HepG2 (cell line): Measurements from ENCODE around the gene FAM234B. TPM values are rescaled to one million over a fixed set of nuclear protein-coding genes. Genes with fewer than 3 reads are reported as not detected.

ENCODE experiments used
- ATAC-seq: fragments of 200-7000 bp; cut with Tn5 transposase; 3 replicates; pipeline ENCODE4 v1.9.1; 2020; ENCODE audit warnings: mild to moderate bottlenecking, moderate library complexity
- BruUV-seq: library from RNA; stranded (reverse); fragments of 400-500 nt; replicated peaks from 2 replicates; lab custom pipeline; 2021; lab: Mats Ljungman, UMichigan
- CTCF ChIA-PET: fragments of 300-600 bp; formaldehyde crosslinking; extraction: SDS; loops from one replicate; lab custom pipeline; 2021; ENCODE audit warnings: low total read pairs, inconsistent platforms, low intra/inter-chr PET ratio; lab: Yijun Ruan, JAX
- POLR2A ChIA-PET: fragments of 350-600 bp; sonication (Branson Sonifier 250); formaldehyde crosslinking; loops from one replicate; lab custom pipeline; 2020; ENCODE audit warnings: antibody characterized with exemption, inconsistent platforms; lab: Yijun Ruan, JAX
- DNase-seq: peaks from one replicate; pipeline ENCODE4 v3.0.0-alpha.2; 2015; ENCODE audit warnings: low spot score
- FAIRE-seq: peaks from 3 replicates; lab custom pipeline; 2011; peaks lifted over from hg19 to GRCh38; lab: Jason Lieb, UNC
- H2AFZ ChIP-seq: one replicate; pipeline ENCODE4 v1.6.1; 2011; ENCODE audit warnings: low read length, inconsistent platforms
- H3K27ac ChIP-seq: fragments of 300-600 bp; 3 replicates; pipeline ENCODE4 v1.8.0; 2011; ENCODE audit warnings: mixed run types, mild to moderate bottlenecking, mixed read lengths, low read length, inconsistent platforms; ENCODE audit not compliant: insufficient read depth; ENCODE audit errors: extremely low read length
- H3K27me3 ChIP-seq, 2 experiments: fragments of 200-600 bp in 1 of 2; 2 replicates in 1 of 2; 3 replicates in 1 of 2; pipeline versions ENCODE4 v1.6.0 to v1.8.0; 2011; ENCODE audit warnings: low read length in 2 of 2, mild to moderate bottlenecking in 2 of 2, moderate library complexity in 2 of 2, inconsistent platforms in 1 of 2; ENCODE audit not compliant: insufficient read depth in 2 of 2, control insufficient read depth in 1 of 2
- H3K36me3 ChIP-seq, 2 experiments: fragments of 200-600 bp in 1 of 2; replicated peaks in 1 of 2; 2 replicates in 1 of 2; 3 replicates in 1 of 2; pipeline versions ENCODE4 v1.5.1 to v1.8.0; 2011; ENCODE audit warnings: low read length in 2 of 2, inconsistent platforms in 1 of 2; ENCODE audit not compliant: insufficient read depth in 2 of 2, control insufficient read depth in 1 of 2
- H3K4me1 ChIP-seq: 2 replicates; pipeline ENCODE4 v1.5.1; 2012; ENCODE audit warnings: low read length, inconsistent platforms; ENCODE audit not compliant: insufficient read depth
- H3K4me2 ChIP-seq: 2 replicates; pipeline ENCODE4 v1.6.0; 2011; ENCODE audit warnings: low read depth, low read length, inconsistent platforms
- H3K4me3 ChIP-seq, 3 experiments: fragments of 200-600 bp in 1 of 3; sonication (generic), shearing (Covaris generic) in 1 of 3; replicated peaks in 1 of 3; 2 replicates each; pipeline ENCODE4 v1.5.1; 2011 to 2016; ENCODE audit warnings: low read length in 3 of 3, inconsistent platforms in 2 of 3, low read depth in 2 of 3, mild to moderate bottlenecking in 2 of 3, control low read depth in 1 of 3, mixed read lengths in 1 of 3; ENCODE audit not compliant: insufficient read depth in 1 of 3
- H3K79me2 ChIP-seq: one replicate; pipeline ENCODE4 v1.6.1; 2011; ENCODE audit warnings: low read length, inconsistent platforms; ENCODE audit not compliant: insufficient read depth
- H3K9ac ChIP-seq: 2 replicates; pipeline ENCODE4 v1.6.0; 2011; ENCODE audit warnings: mild to moderate bottlenecking, low read depth, low read length, inconsistent platforms; ENCODE audit not compliant: insufficient read depth
- H3K9me3 ChIP-seq: 2 replicates; pipeline ENCODE4 v1.5.1; 2012; ENCODE audit warnings: mild to moderate bottlenecking, low read length
- H4K20me1 ChIP-seq: 2 replicates; pipeline ENCODE4 v1.6.0; 2011; ENCODE audit warnings: inconsistent platforms, mild to moderate bottlenecking, low read length, moderate library complexity; ENCODE audit not compliant: insufficient read depth
- ARHGAP35 ChIP-seq: sonication (generic); formaldehyde crosslinking; IDR thresholded peaks from 2 replicates; pipeline ENCODE4 v1.9.0; 2022; ENCODE audit warnings: mild to moderate bottlenecking, inconsistent platforms, moderate library complexity, missing genetic modification reagents, borderline replicate concordance
- BCL6 ChIP-seq: IDR thresholded peaks from 2 replicates; pipeline ENCODE4 v1.6.1; 2016; ENCODE audit warnings: missing genetic modification reagents, missing compliant biosample characterization
- DR1 ChIP-seq: sonication (generic); formaldehyde crosslinking; IDR thresholded peaks from 2 replicates; pipeline ENCODE4 v1.8.0; 2021; ENCODE audit warnings: mild to moderate bottlenecking, missing genetic modification reagents, inconsistent platforms
- HMG20B ChIP-seq: conservative IDR thresholded peaks from 2 replicates; pipeline ENCODE4 v1.6.1; 2016; ENCODE audit warnings: missing genetic modification reagents, missing compliant biosample characterization
- SOX13 ChIP-seq, 3 experiments: fragments of 450-650 bp in 1 of 3; sonication (generic) in 1 of 3; formaldehyde crosslinking in 1 of 3; IDR thresholded peaks in 2 of 3; conservative IDR thresholded peaks in 1 of 3; 2 replicates each; pipeline versions ENCODE4 v1.5.0 to v1.6.1; 2016 to 2020; ENCODE audit warnings: antibody characterized with exemption in 1 of 3, mild to moderate bottlenecking in 1 of 3, missing compliant biosample characterization in 1 of 3, missing genetic modification reagents in 1 of 3, moderate library complexity in 1 of 3
- SOX5 ChIP-seq: IDR thresholded peaks from 2 replicates; pipeline ENCODE4 v1.6.1; 2016; ENCODE audit warnings: borderline replicate concordance
- THYN1 ChIP-seq: sonication (generic); formaldehyde crosslinking; IDR thresholded peaks from 2 replicates; pipeline ENCODE4 v1.8.1; 2023; ENCODE audit warnings: low read depth, mild to moderate bottlenecking, moderate library complexity, missing genetic modification reagents, borderline replicate concordance
- ZNF318 ChIP-seq: sonication (generic); formaldehyde crosslinking; IDR thresholded peaks from 2 replicates; pipeline ENCODE4 v1.4.0; 2020; ENCODE audit warnings: mild to moderate bottlenecking, missing genetic modification reagents
- ZNF451 ChIP-seq: sonication (generic); formaldehyde crosslinking; IDR thresholded peaks from 2 replicates; pipeline ENCODE4 v1.5.0; 2020; ENCODE audit warnings: mild to moderate bottlenecking, missing genetic modification reagents
- ZNF550 ChIP-seq: sonication (generic); formaldehyde crosslinking; IDR thresholded peaks from 2 replicates; pipeline ENCODE4 v1.4.0; 2020; ENCODE audit warnings: mild to moderate bottlenecking, missing genetic modification reagents, borderline replicate concordance
- ZNF782 ChIP-seq: sonication (generic); formaldehyde crosslinking; IDR thresholded peaks from 2 replicates; pipeline ENCODE4 v1.4.0; 2020; ENCODE audit warnings: missing genetic modification reagents, mild to moderate bottlenecking, borderline replicate concordance
- ZNF883 ChIP-seq: sonication (generic); formaldehyde crosslinking; IDR thresholded peaks from 2 replicates; pipeline ENCODE4 v1.5.1; 2020; ENCODE audit warnings: mild to moderate bottlenecking, missing genetic modification reagents; ENCODE audit errors: not compliant biosample characterization
- ZSCAN12 ChIP-seq: sonication (generic); formaldehyde crosslinking; IDR thresholded peaks from 2 replicates; pipeline ENCODE4 v1.9.0; 2021; ENCODE audit warnings: mild to moderate bottlenecking, missing genetic modification reagents
- WGBS: methylation state at CpG from one replicate; pipeline ENCODE4 v1.1.6; 2017; ENCODE audit warnings: low lambda C conversion rate; 5-methylcytosine and 5-hydroxymethylcytosine counted together
- in situ Hi-C: cut with HindIII; loops from 2 replicates; pipeline ENCODE4 v1.10.0; 2017; ENCODE audit warnings: low pct_unique_long_range_greater_than_20kb; ENCODE audit not compliant: extremely low pct_ligation_motif_present
- intact Hi-C: fragments of 100-400 bp; cut with micrococcal nuclease; formaldehyde crosslinking; loops from one replicate; pipeline ENCODE4 v1.10.0; 2022; ENCODE audit not compliant: unreplicated experiment
- polyA plus RNA-seq, 8 experiments: library from polyadenylated mRNA; depleted of rRNA in 3 of 8; stranded (reverse) in 7 of 8; unstranded in 1 of 8; fragments of >200 nt; fragmentation: Illumina TruSeq in 4 of 8; extraction: Trizol in 4 of 8; gene quantifications; 2 replicates each; pipeline versions ENCODE4 v1.2.1 to v1.2.3, GENCODE V29; 2011 to 2016; ENCODE audit warnings: low read depth in 4 of 8, missing spikeins in 1 of 8, mixed read lengths in 1 of 8; ENCODE audit not compliant: insufficient read depth in 1 of 8
- total RNA-seq, 5 experiments: library from RNA; depleted of rRNA; stranded (reverse); fragments of >200 nt; fragmentation: Illumina TruSeq; extraction: Trizol; gene quantifications; 2 replicates each; pipeline ENCODE4 v1.2.3, GENCODE V29; 2016; ENCODE audit warnings: low read depth in 1 of 5

The FAM234B gene
- total and polyA plus RNA-seq, 2 of the 13 experiments (the other 11 are each of a cell fraction or from before 2014, with no cell fraction given): 7.8 to 13.8 TPM

GRCh38 chr12:13079440-13079906, 35.3 kb downstream of the FAM234B start:
- Histone ChIP-seq H3K9me3 (no peaks in the 10 kb centered on the region), H4K20me1 (no peaks in the 10 kb centered on the region), H3K36me3 (peaks cover 0 to 6% of the 10 kb centered on the region in 2 experiments; a peak in 1 of 5 replicates), H3K9ac (peak overlapping the region; percentile 5; the same call in 1 of the 2 replicates), H3K4me2 (peak overlapping the region; percentile 23), H3K4me1 (peaks cover 19% of the 10 kb centered on the region), H3K4me3 (no peak overlapping the region), H2AFZ (no peak overlapping the region), H3K79me2 (no peaks in the 10 kb centered on the region), H3K27ac (peak overlapping the region; percentile 71), H3K27me3 (no peaks in the 10 kb centered on the region)
- CTCF ChIA-PET: no interaction called here
- intact Hi-C loops: loop anchor here (1.0 to 2.0 kb wide), 2 partner anchors 35 to 79 kb away; partner anchors contain the start of genes FAM234B and HEBP1
- ATAC-seq (peak; percentile 99), DNase-seq (peak; percentile 94), FAIRE-seq (peak; percentile 95)
- in situ Hi-C loops: no loop called here
- WGBS: 17% methylated on average over 8 of the region's 8 CpGs
- BruUV-seq: no TSS peak
- POLR2A ChIA-PET: no interaction called here
- TF ChIP-seq ZNF883 (CRISPR knock-in tag) (no peak), BCL6 (CRISPR knock-in tag) (peak; percentile 53; the same call in 1 of the 2 replicates), ZSCAN12 (CRISPR knock-in tag) (no peak), ZNF782 (CRISPR knock-in tag) (no peak), HMG20B (CRISPR knock-in tag) (no peak), SOX13 (IDR thresholded peaks at IDR 0.05) (peak; percentile 39; the same call in 1 of the 2 replicates), SOX13 (CRISPR knock-in tag; conservative IDR thresholded peaks at IDR 0.05 in 1 of 2, IDR thresholded peaks at IDR 0.05 in 1 of 2) (peak in 1 of 2 experiments; percentile 91; a peak in 2 of 4 replicates), ZNF550 (no peak), ZNF451 (CRISPR knock-in tag) (no peak), THYN1 (CRISPR knock-in tag) (no peak), ARHGAP35 (CRISPR knock-in tag) (no peak), SOX5 (CRISPR knock-in tag) (peak; percentile 95), DR1 (no peak), ZNF318 (CRISPR knock-in tag) (no peak)
